ENCODE results near the gene SETD3. TPM values are rescaled to one million over a fixed set of nuclear protein-coding genes. Genes with fewer than 3 reads are reported as not detected.

Gene SETD3
- polyA plus RNA-seq, 1 donor from 2014 or later = 49.6 TPM

DNA sequence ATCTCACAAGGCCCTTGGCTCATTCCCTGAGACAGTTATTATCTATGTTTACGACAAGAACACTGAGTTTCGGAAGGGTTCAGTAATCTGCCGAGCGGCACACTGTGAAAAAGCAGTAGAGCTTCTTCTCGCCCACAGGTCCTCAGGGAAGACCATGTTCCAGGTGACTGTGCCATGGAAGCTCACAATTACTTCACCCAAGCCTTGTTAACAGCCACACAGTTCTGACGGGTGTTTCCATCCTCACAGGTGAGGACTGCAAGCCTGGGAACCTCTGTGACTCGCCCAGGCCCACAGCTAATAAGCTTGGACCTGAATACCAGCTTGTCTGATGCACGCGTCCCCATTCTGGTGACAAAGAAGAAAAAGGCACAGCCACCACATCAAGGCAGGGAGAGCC, 15.4 kb downstream of the SETD3 start:
- Histone ChIP-seq H3K27ac (ENCODE audit: low read length) (no peak overlapping the region), H4K20me1 (ENCODE audit: insufficient read depth) (no peaks in the 10 kb centered on the region)

GRCh38 chr14:99463974-99464373, 16.7 kb downstream of the SETD3 start:
- Histone ChIP-seq H3K27me3 (ENCODE audit: insufficient read depth, low read depth, low read length) (no peaks in the 10 kb centered on the region), H3K9me3 (ENCODE audit: low read length) (no peaks in the 10 kb centered on the region), H3K9me2 (ENCODE audit: insufficient read depth, low read length) (no peaks in the 10 kb centered on the region), H3K27ac (ENCODE audit: low read length) (no peak overlapping the region), H4K20me1 (ENCODE audit: insufficient read depth) (no peaks in the 10 kb centered on the region), H3K4me3 (ENCODE audit: low read length) (no peak overlapping the region), H3K36me3 (ENCODE audit: insufficient read depth, low read length) (no peaks in the 10 kb centered on the region), H3K9ac (ENCODE audit: low read length) (no peak overlapping the region), H2AFZ (ENCODE audit: low read depth, low read length) (no peak overlapping the region), H3F3A (ENCODE audit: insufficient read depth, low read length, poor library complexity, severe bottlenecking) (no peaks in the 10 kb centered on the region), H3K4me2 (ENCODE audit: low read length) (no peak overlapping the region), H3K79me2 (replicated peaks; ENCODE audit: insufficient read depth, low read length) (peaks cover 12% of the 10 kb centered on the region)
- TF ChIP-seq POLR2AphosphoS5 (IDR thresholded peaks at IDR 0.05) = no peak
- TF ChIP-seq EP300 (conservative IDR thresholded peaks at IDR 0.05; ENCODE audit: poor library complexity, severe bottlenecking) = no peak
- TF ChIP-seq, protein P1, sequence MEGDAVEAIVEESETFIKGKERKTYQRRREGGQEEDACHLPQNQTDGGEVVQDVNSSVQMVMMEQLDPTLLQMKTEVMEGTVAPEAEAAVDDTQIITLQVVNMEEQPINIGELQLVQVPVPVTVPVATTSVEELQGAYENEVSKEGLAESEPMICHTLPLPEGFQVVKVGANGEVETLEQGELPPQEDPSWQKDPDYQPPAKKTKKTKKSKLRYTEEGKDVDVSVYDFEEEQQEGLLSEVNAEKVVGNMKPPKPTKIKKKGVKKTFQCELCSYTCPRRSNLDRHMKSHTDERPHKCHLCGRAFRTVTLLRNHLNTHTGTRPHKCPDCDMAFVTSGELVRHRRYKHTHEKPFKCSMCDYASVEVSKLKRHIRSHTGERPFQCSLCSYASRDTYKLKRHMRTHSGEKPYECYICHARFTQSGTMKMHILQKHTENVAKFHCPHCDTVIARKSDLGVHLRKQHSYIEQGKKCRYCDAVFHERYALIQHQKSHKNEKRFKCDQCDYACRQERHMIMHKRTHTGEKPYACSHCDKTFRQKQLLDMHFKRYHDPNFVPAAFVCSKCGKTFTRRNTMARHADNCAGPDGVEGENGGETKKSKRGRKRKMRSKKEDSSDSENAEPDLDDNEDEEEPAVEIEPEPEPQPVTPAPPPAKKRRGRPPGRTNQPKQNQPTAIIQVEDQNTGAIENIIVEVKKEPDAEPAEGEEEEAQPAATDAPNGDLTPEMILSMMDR (IDR thresholded peaks at IDR 0.05; ENCODE audit: poor library complexity, severe bottlenecking) = no peak
- no peak for TF ChIP-seq RAD21 (conservative IDR thresholded peaks at IDR 0.05)
- TF ChIP-seq, protein P2, sequence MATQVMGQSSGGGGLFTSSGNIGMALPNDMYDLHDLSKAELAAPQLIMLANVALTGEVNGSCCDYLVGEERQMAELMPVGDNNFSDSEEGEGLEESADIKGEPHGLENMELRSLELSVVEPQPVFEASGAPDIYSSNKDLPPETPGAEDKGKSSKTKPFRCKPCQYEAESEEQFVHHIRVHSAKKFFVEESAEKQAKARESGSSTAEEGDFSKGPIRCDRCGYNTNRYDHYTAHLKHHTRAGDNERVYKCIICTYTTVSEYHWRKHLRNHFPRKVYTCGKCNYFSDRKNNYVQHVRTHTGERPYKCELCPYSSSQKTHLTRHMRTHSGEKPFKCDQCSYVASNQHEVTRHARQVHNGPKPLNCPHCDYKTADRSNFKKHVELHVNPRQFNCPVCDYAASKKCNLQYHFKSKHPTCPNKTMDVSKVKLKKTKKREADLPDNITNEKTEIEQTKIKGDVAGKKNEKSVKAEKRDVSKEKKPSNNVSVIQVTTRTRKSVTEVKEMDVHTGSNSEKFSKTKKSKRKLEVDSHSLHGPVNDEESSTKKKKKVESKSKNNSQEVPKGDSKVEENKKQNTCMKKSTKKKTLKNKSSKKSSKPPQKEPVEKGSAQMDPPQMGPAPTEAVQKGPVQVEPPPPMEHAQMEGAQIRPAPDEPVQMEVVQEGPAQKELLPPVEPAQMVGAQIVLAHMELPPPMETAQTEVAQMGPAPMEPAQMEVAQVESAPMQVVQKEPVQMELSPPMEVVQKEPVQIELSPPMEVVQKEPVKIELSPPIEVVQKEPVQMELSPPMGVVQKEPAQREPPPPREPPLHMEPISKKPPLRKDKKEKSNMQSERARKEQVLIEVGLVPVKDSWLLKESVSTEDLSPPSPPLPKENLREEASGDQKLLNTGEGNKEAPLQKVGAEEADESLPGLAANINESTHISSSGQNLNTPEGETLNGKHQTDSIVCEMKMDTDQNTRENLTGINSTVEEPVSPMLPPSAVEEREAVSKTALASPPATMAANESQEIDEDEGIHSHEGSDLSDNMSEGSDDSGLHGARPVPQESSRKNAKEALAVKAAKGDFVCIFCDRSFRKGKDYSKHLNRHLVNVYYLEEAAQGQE (IDR thresholded peaks at IDR 0.05; ENCODE audit: borderline replicate concordance) = no peak
- no peak for TF ChIP-seq EZH2 (IDR thresholded peaks at IDR 0.05; ENCODE audit: borderline replicate concordance, insufficient read depth, low read length, poor library complexity, severe bottlenecking)
- no peak for TF ChIP-seq SMC3 (conservative IDR thresholded peaks at IDR 0.05; ENCODE audit: poor library complexity)
- no peak for TF ChIP-seq MXI1 (conservative IDR thresholded peaks at IDR 0.05; ENCODE audit: poor library complexity, severe bottlenecking)
- no peak for TF ChIP-seq TAF1 (IDR thresholded peaks at IDR 0.05; ENCODE audit: low read depth)

More for the DNA sequence above, 15.4 kb downstream of the SETD3 start:
- peaks cover 12% of the 10 kb centered on the region for H3K79me2 ChIP-seq (replicated peaks; ENCODE audit: insufficient read depth, low read length)
- H3K36me3 ChIP-seq (ENCODE audit: insufficient read depth, low read length) = no peaks in the 10 kb centered on the region
- no peak overlapping the region for H3K4me3 ChIP-seq (ENCODE audit: low read length)
- H3K9me2 ChIP-seq (ENCODE audit: insufficient read depth, low read length) = no peaks in the 10 kb centered on the region
- H3K4me2 ChIP-seq (ENCODE audit: low read length) = no peak overlapping the region
- H3K9me3 ChIP-seq (ENCODE audit: low read length) = no peaks in the 10 kb centered on the region
- TF ChIP-seq, protein P1 (IDR thresholded peaks at IDR 0.05; ENCODE audit: poor library complexity, severe bottlenecking) = no peak
- TF ChIP-seq SMC3 (conservative IDR thresholded peaks at IDR 0.05; ENCODE audit: poor library complexity) (no peak), EP300 (conservative IDR thresholded peaks at IDR 0.05; ENCODE audit: poor library complexity, severe bottlenecking) (no peak), RAD21 (conservative IDR thresholded peaks at IDR 0.05) (no peak), POLR2AphosphoS5 (IDR thresholded peaks at IDR 0.05) (no peak), MXI1 (conservative IDR thresholded peaks at IDR 0.05; ENCODE audit: poor library complexity, severe bottlenecking) (no peak), TAF1 (IDR thresholded peaks at IDR 0.05; ENCODE audit: low read depth) (no peak), EZH2 (IDR thresholded peaks at IDR 0.05; ENCODE audit: borderline replicate concordance, insufficient read depth, low read length, poor library complexity, severe bottlenecking) (no peak)
- TF ChIP-seq, protein P2 (IDR thresholded peaks at IDR 0.05; ENCODE audit: borderline replicate concordance) = no peak
- no peak overlapping the region for H3K9ac ChIP-seq (ENCODE audit: low read length)
- H3F3A ChIP-seq (ENCODE audit: insufficient read depth, low read length, poor library complexity, severe bottlenecking) = no peaks in the 10 kb centered on the region
- H2AFZ ChIP-seq (ENCODE audit: low read depth, low read length) = no peak overlapping the region
- H3K27me3 ChIP-seq (ENCODE audit: insufficient read depth, low read depth, low read length) = no peaks in the 10 kb centered on the region
